ENCODE data around the gene AMPD1. TPM values are rescaled to one million over a fixed set of nuclear protein-coding genes. Genes with fewer than 3 reads are reported as not detected.

The AMPD1 gene
- total RNA-seq, 3 donors from 2014 or later = 0.44 to 2.0 (median 0.63) TPM

- intact Hi-C loops (cut with DNase I, micrococcal nuclease) = no loop called here
- no peak for TF ChIP-seq CTCF (IDR thresholded peaks at IDR 0.05)
- DNase-seq (no peak), ATAC-seq (no peak)
- Histone ChIP-seq H3K4me3 (no peak overlapping the region), H3K9me3 (no peaks in the 10 kb centered on the region), H3K36me3 (ENCODE audit: low read depth) (no peaks in the 10 kb centered on the region), H3K4me1 (ENCODE audit: low read depth) (no peaks in the 10 kb centered on the region)
Measured at GRCh38 chr1:114632427-114632826, 62.9 kb downstream of the AMPD1 start.

- Histone ChIP-seq H3K4me3 (no peak overlapping the region), H3K4me1 (ENCODE audit: low read depth) (no peaks in the 10 kb centered on the region), H3K9me3 (no peaks in the 10 kb centered on the region), H3K36me3 (ENCODE audit: low read depth) (no peaks in the 10 kb centered on the region)
- TF ChIP-seq CTCF (IDR thresholded peaks at IDR 0.05) = no peak
- no peak for ATAC-seq
- DNase-seq = no peak
- intact Hi-C loops (cut with DNase I, micrococcal nuclease) = no loop called here
Measured at GRCh38 chr1:114627107-114627506, 68.2 kb downstream of the AMPD1 start.

- Histone ChIP-seq H3K4me1 (ENCODE audit: low read depth) (no peaks in the 10 kb centered on the region), H3K4me3 (no peak overlapping the region), H3K36me3 (ENCODE audit: low read depth) (no peaks in the 10 kb centered on the region), H3K9me3 (no peaks in the 10 kb centered on the region)
- intact Hi-C loops (cut with DNase I, micrococcal nuclease) = no loop called here
- no peak for DNase-seq
- no peak for ATAC-seq
- TF ChIP-seq CTCF (IDR thresholded peaks at IDR 0.05) = no peak
Measured at GRCh38 chr1:114623364-114623763, 72.0 kb downstream of the AMPD1 start.

Other genes with a start within 250 kb of the AMPD1 start
- gene TRIM33, start 184.3 kb downstream of the AMPD1 start, total RNA-seq = 10 to 100 TPM; 28.6 to 38.1 (median 35.5) TPM
- gene BCAS2, start 113.9 kb downstream of the AMPD1 start, total RNA-seq = 10 to 100 TPM; 27.0 to 35.9 (median 31.2) TPM
- gene DENND2C, start 25.5 kb downstream of the AMPD1 start, total RNA-seq = 1 to 10 TPM in 1 of 3 donors, under 1 TPM in 2; 0.80 to 1.6 (median 0.87) TPM
- 10 to 100 TPM; 25.3 to 51.1 (median 40.8) TPM for gene NRAS, start 21.2 kb upstream of the AMPD1 start, total RNA-seq
- 100 to 1,000 TPM; 429 to 934 (median 439) TPM for gene CSDE1, start 62.4 kb upstream of the AMPD1 start, total RNA-seq
- 10 to 100 TPM; 34.5 to 35.5 (median 34.7) TPM for gene SIKE1, start 85.1 kb upstream of the AMPD1 start, total RNA-seq
- gene SYCP1, start 159.3 kb upstream of the AMPD1 start, total RNA-seq = not detected